WI38 (cell line): ENCODE measurements around the gene FRMPD2.
"Not testable (repeated sequence)": the region's sequence is repeated elsewhere in the genome, so short reads cannot be mapped to it uniquely, and the experiment has no call there.

Experiments
- H3K4me3 ChIP-seq: 2 replicates; pipeline ENCODE4 v1.5.1; 2011; ENCODE audit warnings: low read depth, mild to moderate bottlenecking, control low read depth, low read length
- TF ChIP-seq, protein P1 (sequence below): IDR thresholded peaks from 2 replicates; pipeline ENCODE4 v1.5.1; 2012; ENCODE audit warnings: low read depth, mild to moderate bottlenecking, control low read depth, low read length

The FRMPD2 gene

DNA sequence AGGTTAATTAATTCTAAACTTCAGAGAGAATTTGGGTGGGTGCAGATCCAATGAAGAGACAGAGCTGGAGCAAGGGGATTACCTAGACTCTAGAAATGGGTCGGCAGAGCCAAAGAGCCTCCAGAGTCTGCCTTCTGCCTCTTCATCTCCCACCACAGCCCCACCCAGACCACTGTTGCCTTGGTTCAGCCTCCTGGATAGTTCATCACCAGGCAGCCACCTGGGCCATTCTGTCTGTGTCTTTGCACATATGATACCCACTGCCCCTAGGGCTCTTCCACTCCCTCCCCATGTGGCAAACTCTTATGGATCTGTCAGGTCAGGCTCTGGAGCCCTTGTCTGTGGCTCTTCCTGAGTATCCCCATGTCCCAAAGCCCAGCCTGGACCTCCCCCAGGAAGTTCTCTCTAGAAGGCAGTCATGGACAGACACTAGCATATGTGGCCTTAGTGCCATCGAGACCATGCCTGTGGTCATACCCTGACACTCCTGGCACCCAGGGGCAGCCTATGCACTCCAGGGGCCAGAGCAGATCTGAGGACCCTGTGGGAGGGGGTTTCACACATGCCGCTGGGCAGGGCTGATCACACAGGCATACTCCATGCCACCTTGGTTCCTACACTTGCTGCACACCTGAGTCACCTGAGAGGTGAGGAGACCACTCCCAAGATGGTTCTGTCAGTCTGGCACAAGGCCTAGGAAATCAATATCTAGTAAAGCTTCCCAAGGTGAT, 41.6 kb downstream of the FRMPD2 start:
- no peak overlapping the region for H3K4me3 ChIP-seq
- TF ChIP-seq, protein P1, sequence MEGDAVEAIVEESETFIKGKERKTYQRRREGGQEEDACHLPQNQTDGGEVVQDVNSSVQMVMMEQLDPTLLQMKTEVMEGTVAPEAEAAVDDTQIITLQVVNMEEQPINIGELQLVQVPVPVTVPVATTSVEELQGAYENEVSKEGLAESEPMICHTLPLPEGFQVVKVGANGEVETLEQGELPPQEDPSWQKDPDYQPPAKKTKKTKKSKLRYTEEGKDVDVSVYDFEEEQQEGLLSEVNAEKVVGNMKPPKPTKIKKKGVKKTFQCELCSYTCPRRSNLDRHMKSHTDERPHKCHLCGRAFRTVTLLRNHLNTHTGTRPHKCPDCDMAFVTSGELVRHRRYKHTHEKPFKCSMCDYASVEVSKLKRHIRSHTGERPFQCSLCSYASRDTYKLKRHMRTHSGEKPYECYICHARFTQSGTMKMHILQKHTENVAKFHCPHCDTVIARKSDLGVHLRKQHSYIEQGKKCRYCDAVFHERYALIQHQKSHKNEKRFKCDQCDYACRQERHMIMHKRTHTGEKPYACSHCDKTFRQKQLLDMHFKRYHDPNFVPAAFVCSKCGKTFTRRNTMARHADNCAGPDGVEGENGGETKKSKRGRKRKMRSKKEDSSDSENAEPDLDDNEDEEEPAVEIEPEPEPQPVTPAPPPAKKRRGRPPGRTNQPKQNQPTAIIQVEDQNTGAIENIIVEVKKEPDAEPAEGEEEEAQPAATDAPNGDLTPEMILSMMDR = no peak

DNA sequence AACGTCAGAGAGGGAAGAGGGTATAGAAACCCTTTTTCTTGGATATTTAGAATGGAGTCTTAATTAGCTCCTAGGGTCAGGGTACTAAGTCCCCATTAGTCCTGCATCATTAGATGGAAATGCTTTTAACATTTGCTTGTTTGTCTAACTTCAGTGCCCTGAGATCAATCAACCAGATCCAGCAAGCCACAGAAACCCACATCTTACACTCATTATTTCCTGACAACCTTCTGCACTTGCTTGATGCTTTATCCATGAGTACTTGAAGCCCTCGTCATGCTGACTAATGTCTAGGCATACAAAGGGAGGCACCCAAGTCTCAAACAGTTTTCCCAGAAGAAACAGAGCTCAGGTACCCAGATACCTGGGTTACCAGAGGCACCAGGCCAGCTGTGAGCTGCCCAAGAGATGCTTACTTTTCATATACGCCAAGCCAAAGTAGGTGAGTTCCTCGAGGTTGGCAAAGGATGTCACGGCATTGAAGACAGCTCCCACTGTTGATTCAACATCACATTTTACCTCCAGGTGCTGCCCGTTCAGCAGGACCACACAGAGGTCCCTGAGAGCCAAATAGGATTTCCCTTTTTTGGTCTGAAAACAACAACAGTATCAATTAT, 42.7 kb downstream of the FRMPD2 start:
- no peak overlapping the region for H3K4me3 ChIP-seq
- TF ChIP-seq, protein P1 = no peak

- H3K4me3 ChIP-seq = no peak overlapping the region
- TF ChIP-seq, protein P1 = no peak
Measured at GRCh38 chr10:48231178-48231577, 43.3 kb downstream of the FRMPD2 start.

DNA sequence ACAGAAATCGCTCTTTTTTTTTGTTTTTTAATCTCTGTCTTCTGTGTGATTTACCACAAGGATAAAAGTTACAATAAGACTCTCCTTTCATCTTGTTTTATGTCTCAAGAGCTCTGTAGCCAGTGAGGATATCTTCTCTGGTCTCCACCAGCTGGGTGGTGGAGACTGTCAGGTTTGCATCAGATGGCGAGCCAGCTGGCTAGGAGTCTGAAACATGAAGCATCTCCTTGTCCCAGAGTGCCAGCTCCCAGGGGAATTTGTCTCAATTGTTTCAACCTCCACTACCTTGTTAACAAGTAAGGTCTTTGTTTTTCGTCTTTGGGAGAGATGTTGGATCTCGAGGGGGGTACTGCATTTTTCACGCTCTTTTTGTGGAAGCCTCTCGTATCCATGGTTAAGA, 47.3 kb downstream of the FRMPD2 start:
- TF ChIP-seq, protein P1 = no peak
- no peak overlapping the region for H3K4me3 ChIP-seq

GRCh38 chr10:48224979-48225560, 49.4 kb downstream of the FRMPD2 start:
- TF ChIP-seq, protein P1 = no peak
- no peak overlapping the region for H3K4me3 ChIP-seq

GRCh38 chr10:48224296-48224695, 50.2 kb downstream of the FRMPD2 start:
- no peak overlapping the region for H3K4me3 ChIP-seq
- TF ChIP-seq, protein P1 = no peak

DNA sequence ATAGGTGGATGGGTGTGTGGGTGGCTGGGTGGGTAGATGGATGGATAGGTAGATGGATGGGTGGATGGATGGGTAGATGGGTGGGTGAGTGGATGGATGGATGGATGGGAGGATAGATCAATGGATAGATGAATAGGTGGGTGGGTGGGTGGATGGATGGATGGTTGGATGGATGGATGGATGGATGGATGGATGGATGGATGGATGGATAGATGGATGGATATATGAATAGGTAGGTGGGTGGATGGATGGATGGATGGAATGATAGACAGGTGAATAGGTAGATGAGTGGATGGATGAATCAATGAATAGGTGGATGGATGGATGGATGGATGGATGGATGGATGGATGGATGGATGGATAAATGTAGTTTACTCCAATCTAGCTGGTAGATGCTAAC, 52.7 kb downstream of the FRMPD2 start:
- no peak overlapping the region for H3K4me3 ChIP-seq
- TF ChIP-seq, protein P1 = no peak

DNA sequence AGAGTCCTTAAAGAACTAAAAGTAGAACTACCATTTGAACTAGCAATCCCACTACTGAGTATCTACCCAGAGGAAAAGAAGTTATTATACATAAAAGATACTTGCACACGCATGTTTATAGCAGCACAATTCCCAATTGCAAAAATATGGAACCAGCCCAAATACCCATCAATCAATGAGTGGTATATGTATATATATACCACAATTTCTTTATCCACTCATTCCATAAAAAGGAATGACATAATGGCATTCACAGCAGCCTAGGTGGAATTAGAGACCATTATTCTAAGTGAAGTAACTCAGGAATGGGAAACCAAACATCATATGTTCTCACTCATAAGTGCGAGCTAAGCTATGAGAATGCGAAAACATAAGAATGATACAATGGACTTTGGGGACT, 53.5 kb downstream of the FRMPD2 start:
- H3K4me3 ChIP-seq = not testable (repeated sequence)
